ENCODE results near the gene PSD.

DNA sequence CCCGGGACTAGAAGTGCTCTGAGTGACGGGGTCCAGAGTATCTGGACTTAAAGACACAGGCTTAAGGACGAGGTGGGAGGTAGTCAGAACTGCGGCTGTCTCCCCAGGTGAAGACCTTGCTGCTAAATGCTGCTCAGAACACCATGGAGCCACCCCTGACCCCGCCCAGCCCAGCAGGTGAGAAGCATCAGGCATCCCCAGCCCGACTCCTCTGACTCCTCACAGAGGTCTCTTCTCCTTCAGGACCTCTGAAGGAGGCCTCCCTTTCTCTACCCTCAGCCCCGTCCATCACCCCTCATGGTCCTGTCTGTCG is 17.3 kb downstream of the PSD start:
- TF ChIP-seq, protein P1, sequence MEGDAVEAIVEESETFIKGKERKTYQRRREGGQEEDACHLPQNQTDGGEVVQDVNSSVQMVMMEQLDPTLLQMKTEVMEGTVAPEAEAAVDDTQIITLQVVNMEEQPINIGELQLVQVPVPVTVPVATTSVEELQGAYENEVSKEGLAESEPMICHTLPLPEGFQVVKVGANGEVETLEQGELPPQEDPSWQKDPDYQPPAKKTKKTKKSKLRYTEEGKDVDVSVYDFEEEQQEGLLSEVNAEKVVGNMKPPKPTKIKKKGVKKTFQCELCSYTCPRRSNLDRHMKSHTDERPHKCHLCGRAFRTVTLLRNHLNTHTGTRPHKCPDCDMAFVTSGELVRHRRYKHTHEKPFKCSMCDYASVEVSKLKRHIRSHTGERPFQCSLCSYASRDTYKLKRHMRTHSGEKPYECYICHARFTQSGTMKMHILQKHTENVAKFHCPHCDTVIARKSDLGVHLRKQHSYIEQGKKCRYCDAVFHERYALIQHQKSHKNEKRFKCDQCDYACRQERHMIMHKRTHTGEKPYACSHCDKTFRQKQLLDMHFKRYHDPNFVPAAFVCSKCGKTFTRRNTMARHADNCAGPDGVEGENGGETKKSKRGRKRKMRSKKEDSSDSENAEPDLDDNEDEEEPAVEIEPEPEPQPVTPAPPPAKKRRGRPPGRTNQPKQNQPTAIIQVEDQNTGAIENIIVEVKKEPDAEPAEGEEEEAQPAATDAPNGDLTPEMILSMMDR (IDR thresholded peaks at IDR 0.05): no peak
- TF ChIP-seq POLR2A (IDR thresholded peaks at IDR 0.05): no peak
